Tibial artery (tissue), 4 donors: ENCODE data around the gene GRIN2C.

Source experiments
- DNase-seq, 2 donors: peaks; one replicate each; pipeline ENCODE4 v3.0.0-alpha.2; 2019
- H3K27ac ChIP-seq, 2 donors: fragments of 200-600 bp; sonication (generic) in 1 of 2; 1 replicate in 1 of 2; 2 replicates in 1 of 2; pipeline ENCODE4 v1.5.1; 2018 to 2019; ENCODE audit warnings: mild to moderate bottlenecking in 1 of 2
- H3K27me3 ChIP-seq, 2 donors: fragments of 200-600 bp; sonication (generic) in 1 of 2; one replicate each; pipeline versions ENCODE4 v1.5.1 to v1.6.0; 2016 to 2019
- H3K36me3 ChIP-seq, 3 donors: fragments of 200-600 bp; sonication (generic) in 2 of 3; one replicate each; pipeline ENCODE4 v1.5.1; 2016 to 2019; ENCODE audit warnings: mild to moderate bottlenecking in 2 of 3
- H3K4me1 ChIP-seq, 4 donors: fragments of 200-600 bp; sonication (generic) in 2 of 4; 1 replicate in 3 of 4; 2 replicates in 1 of 4; pipeline ENCODE4 v1.5.1; 2016 to 2019
- H3K4me3 ChIP-seq, 2 donors: fragments of 200-600 bp; sonication (generic) in 1 of 2; 1 replicate in 1 of 2; 2 replicates in 1 of 2; pipeline ENCODE4 v1.5.1; 2018 to 2019; ENCODE audit warnings: mild to moderate bottlenecking in 2 of 2
- H3K9me3 ChIP-seq, 3 donors: fragments of 200-600 bp; sonication (generic) in 1 of 3; one replicate each; pipeline ENCODE4 v1.5.1; 2016 to 2019
- CTCF ChIP-seq, 2 experiments: fragments of 200-600 bp in 1 of 2; fragments of 450-650 bp in 1 of 2; IDR thresholded peaks; one replicate each; pipeline ENCODE4 v1.5.1; 2017 to 2019; ENCODE audit warnings: antibody characterized with exemption in 2 of 2, mild to moderate bottlenecking in 1 of 2, moderate library complexity in 1 of 2
- intact Hi-C: fragments of 100-400 bp; cut with DNase I; formaldehyde crosslinking; loops from one replicate; pipeline ENCODE4 v1.15.0; 2023; ENCODE audit warnings: low total_unique reads

The GRIN2C gene

GRCh38 chr17:74853669-74854068 lies 6.0 kb downstream of the GRIN2C start:
- no peak for TF ChIP-seq CTCF (IDR thresholded peaks at IDR 0.05)
- intact Hi-C loops, result no loop called here
- H3K36me3 ChIP-seq, result no peaks in the 10 kb centered on the region
- no peak overlapping the region for H3K27ac ChIP-seq
- peaks cover 0 to 91% of the 10 kb centered on the region in 2 donors for H3K27me3 ChIP-seq
- H3K4me3 ChIP-seq, result no peak overlapping the region
- H3K9me3 ChIP-seq, result no peaks in the 10 kb centered on the region
- no peak for DNase-seq
- H3K4me1 ChIP-seq, result peaks cover 0 to 11% (median 0%) of the 10 kb centered on the region in 4 donors

- peaks cover 0 to 87% of the 10 kb centered on the region in 2 donors for H3K27me3 ChIP-seq
- H3K9me3 ChIP-seq, result no peaks in the 10 kb centered on the region
- no peaks in the 10 kb centered on the region for H3K36me3 ChIP-seq
- H3K4me1 ChIP-seq, result peaks cover 0 to 11% (median 0%) of the 10 kb centered on the region in 4 donors
- TF ChIP-seq CTCF (IDR thresholded peaks at IDR 0.05), result no peak
- intact Hi-C loops, result no loop called here
- H3K27ac ChIP-seq, result no peak overlapping the region
- no peak overlapping the region for H3K4me3 ChIP-seq
- no peak for DNase-seq
Observed at GRCh38 chr17:74853048-74853397, 6.7 kb downstream of the GRIN2C start.

- Histone ChIP-seq H3K4me3 (no peak overlapping the region), H3K27me3 (peaks cover 0 to 81% of the 10 kb centered on the region in 2 donors), H3K9me3 (no peaks in the 10 kb centered on the region), H3K36me3 (no peaks in the 10 kb centered on the region), H3K27ac (no peak overlapping the region), H3K4me1 (peaks cover 0 to 11% (median 0%) of the 10 kb centered on the region in 4 donors)
- TF ChIP-seq CTCF (IDR thresholded peaks at IDR 0.05), result no peak
- intact Hi-C loops, result no loop called here
- DNase-seq, result no peak
Observed at GRCh38 chr17:74852237-74853047, 7.2 kb downstream of the GRIN2C start.

- Histone ChIP-seq H3K4me1 (peaks cover 0 to 11% (median 0%) of the 10 kb centered on the region in 4 donors), H3K4me3 (no peak overlapping the region), H3K27ac (no peak overlapping the region), H3K9me3 (no peaks in the 10 kb centered on the region), H3K36me3 (no peaks in the 10 kb centered on the region), H3K27me3 (peaks cover 0 to 74% of the 10 kb centered on the region in 2 donors)
- intact Hi-C loops, result no loop called here
- no peak for DNase-seq
- TF ChIP-seq CTCF (IDR thresholded peaks at IDR 0.05), result no peak
Observed at GRCh38 chr17:74851612-74852236, 8.0 kb downstream of the GRIN2C start.

- Histone ChIP-seq H3K27ac (no peak overlapping the region), H3K9me3 (no peaks in the 10 kb centered on the region), H3K4me1 (peaks cover 0 to 11% (median 0%) of the 10 kb centered on the region in 4 donors), H3K27me3 (peaks cover 0 to 70% of the 10 kb centered on the region in 2 donors), H3K4me3 (no peak overlapping the region), H3K36me3 (no peaks in the 10 kb centered on the region)
- intact Hi-C loops, result no loop called here
- DNase-seq, result no peak
- no peak for TF ChIP-seq CTCF (IDR thresholded peaks at IDR 0.05)
Observed at GRCh38 chr17:74850914-74851313, 8.8 kb downstream of the GRIN2C start.
